HEK293 (cell line): ENCODE results near the gene INSIG2.

Experiments
- CTCF ChIA-PET: fragments of 350-600 bp; formaldehyde crosslinking; extraction: SDS; loops from one replicate; lab custom pipeline; 2021; ENCODE audit warnings: antibody characterized with exemption; lab: Yijun Ruan, JAX
- POLR2A ChIA-PET: fragments of 300-600 bp; formaldehyde crosslinking; extraction: SDS; loops from one replicate; lab custom pipeline; 2020; ENCODE audit warnings: antibody characterized with exemption, inconsistent platforms; lab: Yijun Ruan, JAX
- H3K27ac ChIP-seq: fragments of 200-500 bp; sonication (Bioruptor generic); 2 replicates; pipeline ENCODE4 v1.5.1; 2014; ENCODE audit warnings: low read depth, low read length, control low read depth, inconsistent platforms; ENCODE audit errors: extremely low read depth
- H3K36me3 ChIP-seq, 2 experiments: fragments of 200-500 bp in 1 of 2; sonication (Bioruptor generic) in 1 of 2; 1 replicate in 1 of 2; 2 replicates in 1 of 2; pipeline ENCODE4 v1.5.1; 2014 to 2017; ENCODE audit warnings: inconsistent platforms in 2 of 2, low read length in 2 of 2; ENCODE audit not compliant: control insufficient read depth in 2 of 2, insufficient read depth in 1 of 2
- H3K4me1 ChIP-seq: fragments of 200-500 bp; sonication (Bioruptor generic); 2 replicates; pipeline ENCODE4 v1.5.1; 2014; ENCODE audit warnings: mild to moderate bottlenecking, low read length, inconsistent platforms; ENCODE audit not compliant: control insufficient read depth, insufficient read depth
- H3K4me3 ChIP-seq: 2 replicates; pipeline ENCODE4 v1.5.1; 2011; ENCODE audit warnings: low read depth, mild to moderate bottlenecking, control low read depth, low read length, moderate library complexity
- H3K9me3 ChIP-seq: fragments of 200-500 bp; sonication (Bioruptor generic); 2 replicates; pipeline ENCODE4 v1.5.1; 2014; ENCODE audit warnings: low read depth, low read length, inconsistent platforms; ENCODE audit not compliant: control insufficient read depth, insufficient read depth
- ELK4 ChIP-seq: IDR thresholded peaks from 2 replicates; pipeline ENCODE4 v1.6.1; 2011; ENCODE audit warnings: mild to moderate bottlenecking, low read depth, low read length, borderline replicate concordance
- HOXC10 ChIP-seq: sonication (generic); formaldehyde crosslinking; IDR thresholded peaks from 2 replicates; pipeline ENCODE4 v1.8.1; 2023; ENCODE audit warnings: mild to moderate bottlenecking, missing genetic modification reagents
- KLF9 ChIP-seq: fragments of 450-650 bp; formaldehyde crosslinking; IDR thresholded peaks from 2 replicates; pipeline ENCODE4 v1.5.1; 2016; ENCODE audit warnings: missing biosample characterization, missing genetic modification characterization, low read depth
- PRDM1 ChIP-seq: fragments of 450-650 bp; formaldehyde crosslinking; IDR thresholded peaks from 2 replicates; pipeline ENCODE4; 2016; ENCODE audit warnings: missing biosample characterization, missing genetic modification characterization
- ZNF148 ChIP-seq: fragments of 450-650 bp; formaldehyde crosslinking; IDR thresholded peaks from 2 replicates; pipeline ENCODE4 v1.5.0; 2017; ENCODE audit warnings: missing biosample characterization, missing genetic modification characterization, borderline replicate concordance
- ZNF350 ChIP-seq: fragments of 450-650 bp; formaldehyde crosslinking; IDR thresholded peaks from 2 replicates; pipeline ENCODE4 v1.5.0; 2017; ENCODE audit warnings: missing biosample characterization, mild to moderate bottlenecking, missing genetic modification characterization
- ZNF501 ChIP-seq: fragments of 450-650 bp; formaldehyde crosslinking; IDR thresholded peaks from 2 replicates; pipeline ENCODE4 v1.5.1; 2016; ENCODE audit warnings: missing biosample characterization, missing genetic modification characterization
- ZNF777 ChIP-seq: fragments of 450-650 bp; formaldehyde crosslinking; IDR thresholded peaks from 2 replicates; pipeline ENCODE4 v1.5.1; 2017; ENCODE audit warnings: missing biosample characterization, missing genetic modification characterization, borderline replicate concordance

The INSIG2 gene

GRCh38 chr2:118153433-118153832, 65.2 kb downstream of the INSIG2 start (continued):
- TF ChIP-seq KLF9 = no peak
- TF ChIP-seq PRDM1 (tag by site-specific recombination) = no peak

- H3K27ac ChIP-seq = no peak overlapping the region
- POLR2A ChIA-PET = no interaction called here
- TF ChIP-seq HOXC10 (CRISPR knock-in tag) (no peak), ZNF148 (tag by site-specific recombination) (no peak), ELK4 (no peak), ZNF350 (tag by site-specific recombination) (no peak), ZNF777 (tag by site-specific recombination) (no peak), ZNF501 (tag by site-specific recombination) (no peak)
- CTCF ChIA-PET = no interaction called here
- H3K4me1 ChIP-seq = no peaks in the 10 kb centered on the region
- no peaks in the 10 kb centered on the region for H3K9me3 ChIP-seq
- H3K4me3 ChIP-seq = no peak overlapping the region
- H3K36me3 ChIP-seq = no peaks in the 10 kb centered on the region
Measured at GRCh38 chr2:118154176-118154575, 65.9 kb downstream of the INSIG2 start.
